ENCODE measurements around the gene PRSS33. TPM values are rescaled to one million over a fixed set of nuclear protein-coding genes. Genes with fewer than 3 reads are reported as not detected.

The PRSS33 gene
- polyA plus RNA-seq, 1 of the 3 experiments (the other 2 are of a cell fraction) = not detected

GRCh38 chr16:2825906-2826305 is 38.5 kb upstream of the PRSS33 start:
- no peak for DNase-seq
- Histone ChIP-seq H3K79me2 (ENCODE audit: insufficient read depth) (no peaks in the 10 kb centered on the region), H3K9me3 (no peaks in the 10 kb centered on the region), H3K36me3 (replicated peaks in 1 of 2; ENCODE audit: control insufficient read depth in 1 of 2, insufficient read depth in 2 of 2, low read length in 1 of 2) (no peaks in the 10 kb centered on the region), H3K4me2 (no peak overlapping the region), H3K27ac (ENCODE audit: low read depth in 2 of 2, low read length in 1 of 2) (no peak overlapping the region), H3K4me3 (ENCODE audit: low read depth in 2 of 2, low read length in 1 of 2) (no peak overlapping the region), H3K9ac (no peak overlapping the region), H3F3A (replicated peaks; ENCODE audit: insufficient read depth) (no peaks in the 10 kb centered on the region), H3K27me3 (ENCODE audit: insufficient read depth) (no peaks in the 10 kb centered on the region), H3K4me1 (ENCODE audit: control insufficient read depth in 1 of 2, insufficient read depth in 2 of 2, low read depth in 1 of 2, low read length in 1 of 2) (peaks cover 0 to 28% of the 10 kb centered on the region in 2 experiments; a peak in 1 of 4 replicates), H4K20me1 (ENCODE audit: insufficient read depth) (no peaks in the 10 kb centered on the region), H2AFZ (ENCODE audit: low read depth) (no peak overlapping the region), H3K9me2 (no peaks in the 10 kb centered on the region)
- POLR2A ChIA-PET = no interaction called here
- TF ChIP-seq, protein P1, sequence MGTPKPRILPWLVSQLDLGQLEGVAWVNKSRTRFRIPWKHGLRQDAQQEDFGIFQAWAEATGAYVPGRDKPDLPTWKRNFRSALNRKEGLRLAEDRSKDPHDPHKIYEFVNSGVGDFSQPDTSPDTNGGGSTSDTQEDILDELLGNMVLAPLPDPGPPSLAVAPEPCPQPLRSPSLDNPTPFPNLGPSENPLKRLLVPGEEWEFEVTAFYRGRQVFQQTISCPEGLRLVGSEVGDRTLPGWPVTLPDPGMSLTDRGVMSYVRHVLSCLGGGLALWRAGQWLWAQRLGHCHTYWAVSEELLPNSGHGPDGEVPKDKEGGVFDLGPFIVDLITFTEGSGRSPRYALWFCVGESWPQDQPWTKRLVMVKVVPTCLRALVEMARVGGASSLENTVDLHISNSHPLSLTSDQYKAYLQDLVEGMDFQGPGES (IDR thresholded peaks at IDR 0.05; ENCODE audit: low read depth, low read length) = no peak
- TF ChIP-seq FOSL2 (IDR thresholded peaks at IDR 0.05; ENCODE audit: borderline replicate concordance, low read depth) (no peak), RFX5 (IDR thresholded peaks at IDR 0.05; ENCODE audit: low read length) (no peak)
- CTCF ChIA-PET = interaction anchor here (1.7 kb wide), 2 partner anchors 13 to 42 kb away, joined by 6 to 7 read pairs; no protein-coding TSS in a partner anchor
- 71% methylated on average over 7 of the region's 11 CpGs for WGBS (ENCODE audit: low lambda C conversion rate)

- no peaks in the 10 kb centered on the region for H3K79me2 ChIP-seq (ENCODE audit: insufficient read depth)
- ChIA-PET POLR2A (no interaction called here), CTCF (interaction anchor here (1.7 kb wide), 1 partner anchor 43 kb away, joined by 7 read pairs; no protein-coding TSS in a partner anchor)
- WGBS (ENCODE audit: low lambda C conversion rate) = 74% methylated on average over 26 of the region's 26 CpGs
- H3F3A ChIP-seq (replicated peaks; ENCODE audit: insufficient read depth) = no peaks in the 10 kb centered on the region
- no peak overlapping the region for H2AFZ ChIP-seq (ENCODE audit: low read depth)
- no peaks in the 10 kb centered on the region for H4K20me1 ChIP-seq (ENCODE audit: insufficient read depth)
- H3K9me3 ChIP-seq = no peaks in the 10 kb centered on the region
- DNase-seq = no peak
- no peak overlapping the region for H3K27ac ChIP-seq (ENCODE audit: low read depth in 2 of 2, low read length in 1 of 2)
- H3K9me2 ChIP-seq = no peaks in the 10 kb centered on the region
- H3K27me3 ChIP-seq (ENCODE audit: insufficient read depth) = no peaks in the 10 kb centered on the region
- no peak overlapping the region for H3K9ac ChIP-seq
- no peak overlapping the region for H3K4me2 ChIP-seq
- no peak overlapping the region for H3K4me3 ChIP-seq (ENCODE audit: low read depth in 2 of 2, low read length in 1 of 2)
- H3K36me3 ChIP-seq (replicated peaks in 1 of 2; ENCODE audit: control insufficient read depth in 1 of 2, insufficient read depth in 2 of 2, low read length in 1 of 2) = no peaks in the 10 kb centered on the region
- peaks cover 0 to 31% of the 10 kb centered on the region in 2 experiments; a peak in 1 of 4 replicates for H3K4me1 ChIP-seq (ENCODE audit: control insufficient read depth in 1 of 2, insufficient read depth in 2 of 2, low read depth in 1 of 2, low read length in 1 of 2)
- TF ChIP-seq, protein P2, sequence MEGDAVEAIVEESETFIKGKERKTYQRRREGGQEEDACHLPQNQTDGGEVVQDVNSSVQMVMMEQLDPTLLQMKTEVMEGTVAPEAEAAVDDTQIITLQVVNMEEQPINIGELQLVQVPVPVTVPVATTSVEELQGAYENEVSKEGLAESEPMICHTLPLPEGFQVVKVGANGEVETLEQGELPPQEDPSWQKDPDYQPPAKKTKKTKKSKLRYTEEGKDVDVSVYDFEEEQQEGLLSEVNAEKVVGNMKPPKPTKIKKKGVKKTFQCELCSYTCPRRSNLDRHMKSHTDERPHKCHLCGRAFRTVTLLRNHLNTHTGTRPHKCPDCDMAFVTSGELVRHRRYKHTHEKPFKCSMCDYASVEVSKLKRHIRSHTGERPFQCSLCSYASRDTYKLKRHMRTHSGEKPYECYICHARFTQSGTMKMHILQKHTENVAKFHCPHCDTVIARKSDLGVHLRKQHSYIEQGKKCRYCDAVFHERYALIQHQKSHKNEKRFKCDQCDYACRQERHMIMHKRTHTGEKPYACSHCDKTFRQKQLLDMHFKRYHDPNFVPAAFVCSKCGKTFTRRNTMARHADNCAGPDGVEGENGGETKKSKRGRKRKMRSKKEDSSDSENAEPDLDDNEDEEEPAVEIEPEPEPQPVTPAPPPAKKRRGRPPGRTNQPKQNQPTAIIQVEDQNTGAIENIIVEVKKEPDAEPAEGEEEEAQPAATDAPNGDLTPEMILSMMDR (IDR thresholded peaks at IDR 0.05) = no peak
- TF ChIP-seq GATA2 (CRISPR knock-in tag; IDR thresholded peaks at IDR 0.05) (no peak), RFX5 (IDR thresholded peaks at IDR 0.05; ENCODE audit: low read length) (no peak), ELF1 (IDR thresholded peaks at IDR 0.05) (no peak), TAF1 (IDR thresholded peaks at IDR 0.05; ENCODE audit: borderline replicate concordance, low read depth, low read length) (no peak), MAX (IDR thresholded peaks at IDR 0.05; ENCODE audit: low read depth) (no peak), NFIC (IDR thresholded peaks at IDR 0.05; ENCODE audit: borderline replicate concordance) (no peak), RAD21 (IDR thresholded peaks at IDR 0.05; ENCODE audit: low read length) (no peak), CHD2 (IDR thresholded peaks at IDR 0.05; ENCODE audit: low read length, partially characterized antibody) (no peak), POLR2AphosphoS5 (IDR thresholded peaks at IDR 0.05; ENCODE audit: low read depth, low read length) (no peak), GABPA (IDR thresholded peaks at IDR 0.05; ENCODE audit: low read depth) (no peak), FOSL2 (IDR thresholded peaks at IDR 0.05; ENCODE audit: borderline replicate concordance, low read depth) (no peak)
- TF ChIP-seq, protein P3, sequence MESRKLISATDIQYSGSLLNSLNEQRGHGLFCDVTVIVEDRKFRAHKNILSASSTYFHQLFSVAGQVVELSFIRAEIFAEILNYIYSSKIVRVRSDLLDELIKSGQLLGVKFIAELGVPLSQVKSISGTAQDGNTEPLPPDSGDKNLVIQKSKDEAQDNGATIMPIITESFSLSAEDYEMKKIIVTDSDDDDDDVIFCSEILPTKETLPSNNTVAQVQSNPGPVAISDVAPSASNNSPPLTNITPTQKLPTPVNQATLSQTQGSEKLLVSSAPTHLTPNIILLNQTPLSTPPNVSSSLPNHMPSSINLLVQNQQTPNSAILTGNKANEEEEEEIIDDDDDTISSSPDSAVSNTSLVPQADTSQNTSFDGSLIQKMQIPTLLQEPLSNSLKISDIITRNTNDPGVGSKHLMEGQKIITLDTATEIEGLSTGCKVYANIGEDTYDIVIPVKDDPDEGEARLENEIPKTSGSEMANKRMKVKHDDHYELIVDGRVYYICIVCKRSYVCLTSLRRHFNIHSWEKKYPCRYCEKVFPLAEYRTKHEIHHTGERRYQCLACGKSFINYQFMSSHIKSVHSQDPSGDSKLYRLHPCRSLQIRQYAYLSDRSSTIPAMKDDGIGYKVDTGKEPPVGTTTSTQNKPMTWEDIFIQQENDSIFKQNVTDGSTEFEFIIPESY (IDR thresholded peaks at IDR 0.05; ENCODE audit: borderline replicate concordance, low read depth) = no peak
- TF ChIP-seq, protein P1 (IDR thresholded peaks at IDR 0.05; ENCODE audit: low read depth, low read length) = no peak
- TF ChIP-seq, protein P4, sequence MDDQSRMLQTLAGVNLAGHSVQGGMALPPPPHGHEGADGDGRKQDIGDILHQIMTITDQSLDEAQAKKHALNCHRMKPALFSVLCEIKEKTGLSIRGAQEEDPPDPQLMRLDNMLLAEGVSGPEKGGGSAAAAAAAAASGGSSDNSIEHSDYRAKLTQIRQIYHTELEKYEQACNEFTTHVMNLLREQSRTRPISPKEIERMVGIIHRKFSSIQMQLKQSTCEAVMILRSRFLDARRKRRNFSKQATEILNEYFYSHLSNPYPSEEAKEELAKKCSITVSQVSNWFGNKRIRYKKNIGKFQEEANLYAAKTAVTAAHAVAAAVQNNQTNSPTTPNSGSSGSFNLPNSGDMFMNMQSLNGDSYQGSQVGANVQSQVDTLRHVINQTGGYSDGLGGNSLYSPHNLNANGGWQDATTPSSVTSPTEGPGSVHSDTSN (IDR thresholded peaks at IDR 0.05) = no peak
- TF ChIP-seq, protein P5, sequence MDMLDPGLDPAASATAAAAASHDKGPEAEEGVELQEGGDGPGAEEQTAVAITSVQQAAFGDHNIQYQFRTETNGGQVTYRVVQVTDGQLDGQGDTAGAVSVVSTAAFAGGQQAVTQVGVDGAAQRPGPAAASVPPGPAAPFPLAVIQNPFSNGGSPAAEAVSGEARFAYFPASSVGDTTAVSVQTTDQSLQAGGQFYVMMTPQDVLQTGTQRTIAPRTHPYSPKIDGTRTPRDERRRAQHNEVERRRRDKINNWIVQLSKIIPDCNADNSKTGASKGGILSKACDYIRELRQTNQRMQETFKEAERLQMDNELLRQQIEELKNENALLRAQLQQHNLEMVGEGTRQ (IDR thresholded peaks at IDR 0.05; ENCODE audit: borderline replicate concordance, low read depth, low read length) = no peak
Observed at GRCh38 chr16:2825049-2825742, 37.8 kb upstream of the PRSS33 start.

All from SK-N-SH (cell line).